HG03571 (cell line): ENCODE results near the gene LILRB5.
"Not testable (repeated sequence)": the region's sequence is repeated elsewhere in the genome, so short reads cannot be mapped to it uniquely, and the experiment has no call there.

Source experiments
- ATAC-seq: cut with Tn5 transposase; IDR thresholded peaks from one replicate; pipeline ENCODE4 v1.9.1; 2021; ENCODE audit not compliant: unreplicated experiment

Gene LILRB5

DNA sequence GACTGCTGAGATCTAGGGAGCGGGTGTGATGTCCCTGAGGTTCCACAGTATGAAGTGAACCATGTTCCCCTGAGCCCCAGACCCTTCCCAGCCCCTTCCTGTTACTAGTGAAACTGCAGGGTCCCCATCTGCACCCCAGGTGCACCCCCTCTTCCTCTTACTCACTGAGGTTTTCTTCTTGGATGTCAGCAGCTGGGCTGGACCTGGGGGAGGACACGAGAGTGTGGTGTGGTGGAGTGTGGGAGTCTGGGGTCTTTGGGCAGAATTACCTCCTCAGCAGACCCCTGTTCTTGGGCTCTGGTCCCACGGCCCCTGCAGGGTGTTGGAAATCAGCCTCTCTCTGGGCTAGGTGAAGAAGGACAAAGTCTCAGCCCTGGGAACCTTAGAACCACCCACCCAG, 11.1 kb downstream of the LILRB5 start:
- no peak for ATAC-seq

DNA sequence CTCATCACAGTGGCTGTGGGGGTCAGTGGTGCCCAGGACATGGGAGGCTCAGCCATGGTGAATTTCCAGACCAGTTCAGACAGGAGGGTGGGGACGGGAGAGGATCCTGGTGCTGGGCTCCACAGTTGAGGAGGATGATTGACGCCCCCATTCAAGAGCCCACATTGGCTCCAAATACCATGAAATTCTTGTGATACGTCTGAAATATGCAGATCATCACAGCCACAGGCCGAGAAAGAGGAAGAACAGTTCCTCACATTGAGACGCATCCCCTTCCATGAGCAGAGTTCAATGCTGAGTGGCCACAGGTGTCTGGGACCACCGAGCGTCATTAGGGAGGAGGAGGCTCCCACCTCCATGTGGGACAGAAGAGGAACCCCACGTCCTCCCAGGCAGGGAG, 13.3 kb downstream of the LILRB5 start:
- ATAC-seq = not testable (repeated sequence)

- not testable (repeated sequence) for ATAC-seq
Measured at GRCh38 chr19:54242646-54243045, 14.4 kb downstream of the LILRB5 start, which contains the start of gene LILRA6. Gene LILRA6 (minus strand): TSS chr19:54242790.

DNA sequence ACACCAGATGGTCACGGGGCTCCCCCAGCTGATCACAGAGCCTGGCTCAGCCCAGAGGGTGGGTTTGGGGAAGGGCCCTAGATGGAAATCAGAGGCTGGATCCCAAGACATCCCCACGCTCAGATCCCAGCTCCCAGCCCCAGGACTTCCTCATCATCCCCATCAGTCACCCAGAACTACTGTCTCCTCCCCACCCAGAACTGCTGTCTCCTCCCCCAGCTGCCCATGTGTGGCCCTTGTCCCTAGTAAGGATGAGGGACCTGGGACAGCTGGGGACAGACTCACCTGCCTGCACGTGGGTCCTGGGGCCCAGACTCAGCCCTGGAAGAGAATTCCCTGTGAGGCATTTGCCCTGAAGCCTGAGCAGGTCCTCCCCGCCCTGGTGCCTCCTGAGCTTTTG, 14.8 kb downstream of the LILRB5 start:
- not testable (repeated sequence) for ATAC-seq

DNA sequence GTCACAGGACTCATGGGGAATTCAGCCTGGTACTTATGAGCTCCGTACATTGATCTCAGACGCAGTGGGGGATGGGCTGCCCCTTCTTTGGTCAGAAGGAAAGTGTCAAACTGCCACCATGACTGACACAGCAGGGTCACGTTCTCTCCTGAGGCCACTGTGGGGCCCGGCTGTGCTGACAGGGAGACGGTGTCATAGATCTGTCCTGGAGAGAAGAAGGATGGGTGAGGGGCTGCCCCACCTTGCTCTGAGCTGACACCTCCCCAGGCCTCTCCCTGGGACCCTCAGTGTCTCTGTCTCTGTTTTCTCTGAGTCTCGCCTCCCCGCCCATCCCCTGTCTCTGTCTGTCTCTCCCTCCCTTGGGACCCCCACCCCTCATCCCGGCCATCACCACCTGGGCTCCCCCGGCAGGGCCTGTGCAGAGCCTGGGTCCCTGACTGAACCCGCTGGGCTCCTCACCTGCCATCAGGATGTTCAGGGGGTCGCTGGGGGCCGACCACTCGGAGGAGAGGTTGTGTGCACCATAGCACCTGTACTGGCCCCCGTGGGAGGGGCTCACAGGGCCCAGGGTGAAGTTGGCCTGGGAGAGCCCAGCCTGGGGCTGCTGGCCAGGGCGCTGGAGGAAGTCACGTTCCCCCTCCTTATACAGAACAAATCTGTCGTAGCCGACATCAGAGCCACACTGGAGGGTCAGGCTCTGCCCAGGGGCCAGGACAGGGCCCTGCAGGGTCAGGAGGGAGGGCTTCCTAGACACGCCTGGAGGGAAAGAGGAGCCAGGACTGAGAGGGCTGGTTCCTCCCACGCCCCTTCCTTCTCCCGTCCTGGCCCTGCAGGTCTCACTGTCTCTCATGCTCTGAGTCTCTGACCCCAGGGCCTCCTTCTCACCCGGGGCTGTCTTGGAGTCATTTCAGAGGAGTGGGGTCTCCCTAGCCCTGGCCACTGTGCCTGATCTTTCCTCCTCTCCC, 16.4 kb downstream of the LILRB5 start:
- not testable (repeated sequence) for ATAC-seq

DNA sequence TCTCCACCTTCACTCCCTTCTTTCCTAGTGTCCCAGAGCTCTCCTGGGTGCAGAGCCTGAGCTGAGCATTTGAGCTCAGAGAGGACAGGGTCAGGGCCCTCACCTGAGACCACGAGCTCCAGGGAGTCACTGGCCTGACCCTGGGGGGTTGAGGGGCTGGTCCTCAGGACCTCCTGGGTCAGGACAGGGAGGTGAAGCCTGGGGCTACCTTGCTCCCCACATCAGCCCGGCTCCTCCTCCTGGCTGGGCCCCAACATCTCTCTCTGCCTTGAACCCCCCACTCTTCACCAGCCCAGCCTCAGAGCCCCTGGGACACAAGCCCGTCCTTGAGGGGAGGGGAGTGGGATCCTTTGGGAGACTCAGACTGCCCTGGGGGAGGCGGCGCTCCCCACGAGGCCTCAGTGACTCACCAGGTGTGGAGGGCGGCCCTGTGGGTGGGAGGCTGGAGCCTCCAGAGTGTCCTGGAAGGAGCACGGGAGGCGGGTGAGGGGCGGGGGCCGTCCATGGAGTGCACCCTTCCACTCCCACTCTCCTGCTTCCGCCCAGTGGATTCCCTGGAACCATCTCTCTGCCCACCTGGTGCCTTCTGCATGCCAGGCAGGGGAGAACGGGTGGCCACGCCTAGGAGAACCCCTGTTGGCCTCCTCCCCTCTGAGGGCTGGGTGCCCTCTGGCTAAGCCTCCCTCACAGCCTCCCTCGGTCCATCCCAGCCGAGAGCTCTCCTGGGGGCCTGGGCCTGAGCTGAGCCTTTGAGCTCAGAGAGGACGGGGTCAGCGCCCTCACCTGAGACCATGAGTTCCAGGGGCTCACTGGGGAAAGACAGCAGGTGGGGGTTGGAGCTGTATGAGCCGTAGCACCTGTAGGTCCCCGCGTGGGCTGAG, 17.3 kb downstream of the LILRB5 start:
- ATAC-seq = not testable (repeated sequence)

DNA sequence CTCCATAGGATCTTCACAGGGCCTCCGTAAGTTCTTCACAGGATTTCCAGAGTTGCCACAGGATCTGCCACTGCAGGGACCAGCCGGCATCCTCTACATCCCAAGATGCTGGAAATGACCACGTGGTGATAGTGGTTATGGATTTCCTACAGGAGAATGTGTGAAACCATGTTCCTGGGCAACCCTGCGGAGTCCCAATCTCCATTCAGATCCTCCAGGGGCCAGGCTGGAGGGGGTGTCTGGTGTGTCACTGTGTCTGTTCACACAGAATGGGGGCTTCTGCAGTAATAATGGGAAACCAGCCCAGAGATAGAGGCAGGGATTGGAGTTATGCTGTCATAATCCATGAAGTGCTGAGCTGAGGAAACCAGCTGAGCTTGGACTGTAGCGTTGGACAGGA, 23.1 kb downstream of the LILRB5 start:
- no peak for ATAC-seq

DNA sequence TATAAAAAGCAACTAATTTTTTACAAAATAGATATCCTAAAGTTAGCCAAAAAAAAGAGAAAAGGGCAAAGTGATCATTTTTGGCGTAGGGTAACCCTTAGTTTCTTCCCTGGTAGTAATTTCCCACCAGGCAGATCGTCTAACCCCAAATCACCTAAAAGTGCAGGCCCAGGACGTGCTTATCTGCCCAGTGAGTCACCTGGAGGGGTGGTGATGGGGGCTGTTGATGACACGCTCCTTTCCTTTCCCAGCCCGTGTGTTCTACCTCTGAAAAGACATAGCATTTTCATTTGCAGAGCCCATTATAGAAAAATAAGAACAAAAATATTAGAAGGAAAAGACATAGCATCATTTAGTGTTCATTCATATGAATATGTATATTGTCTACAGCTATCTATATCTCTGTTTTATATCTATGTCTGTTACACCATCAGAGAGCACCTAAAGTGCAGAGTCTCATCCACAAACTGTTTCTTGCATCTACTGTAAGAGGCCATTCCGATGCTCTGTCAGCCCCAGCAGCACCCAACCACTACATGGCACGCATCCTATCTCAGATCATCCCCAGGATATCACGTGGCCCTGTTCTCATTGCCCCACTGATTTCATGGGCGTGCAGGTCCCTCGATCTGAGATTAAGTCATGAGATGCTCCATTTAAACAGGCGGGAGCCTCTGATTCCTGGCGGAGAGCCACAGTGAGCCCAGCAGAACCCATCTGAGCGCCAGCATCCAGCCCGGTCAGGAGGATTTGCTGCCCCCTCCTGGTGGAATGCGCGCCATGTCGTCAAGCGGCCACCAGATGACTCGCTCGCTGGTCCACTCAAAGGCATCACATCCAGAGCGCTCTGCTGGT, 25.8 kb downstream of the LILRB5 start:
- ATAC-seq = no peak

DNA sequence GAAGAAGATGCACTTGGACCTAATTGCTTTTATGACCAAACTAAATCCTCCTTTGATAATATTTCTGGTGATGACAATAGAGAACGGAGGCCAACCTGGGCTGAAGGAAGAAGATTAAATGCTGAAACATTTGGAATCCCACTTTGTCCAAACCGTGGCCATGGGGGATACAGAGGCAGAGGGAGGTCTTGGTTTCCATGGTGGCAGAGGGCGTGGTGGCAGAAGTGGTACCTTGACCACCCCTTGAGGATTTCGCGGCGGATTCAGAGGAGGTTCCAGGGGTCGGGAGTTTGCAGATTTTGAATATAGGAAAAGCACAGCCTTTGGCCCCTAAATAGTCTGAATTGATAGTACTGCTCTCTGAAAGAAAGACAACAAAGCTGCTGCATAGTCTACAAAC, 27.0 kb downstream of the LILRB5 start:
- no peak for ATAC-seq

DNA sequence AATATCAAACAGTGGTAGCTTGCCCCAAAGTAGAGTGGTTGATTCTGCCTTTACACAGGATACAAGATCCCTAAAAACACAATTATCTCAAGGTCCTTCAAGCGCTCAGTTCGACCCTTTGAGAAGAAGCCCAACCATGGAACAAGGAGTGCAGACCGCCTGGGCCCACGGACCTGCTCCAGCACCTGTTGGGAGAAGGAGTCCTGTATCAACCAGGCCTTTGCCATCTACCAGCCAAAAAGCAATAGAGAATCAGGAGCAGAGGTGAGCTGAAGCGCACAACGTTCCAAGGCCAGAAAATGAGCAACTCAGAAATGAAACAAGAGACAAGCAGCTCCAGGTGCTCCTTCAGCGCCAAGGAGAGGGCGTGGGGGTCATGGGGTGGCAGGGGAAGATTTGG, 27.9 kb downstream of the LILRB5 start:
- no peak for ATAC-seq

- ATAC-seq = not testable (repeated sequence)
Measured at GRCh38 chr19:54224619-54225018, 32.5 kb downstream of the LILRB5 start.

DNA sequence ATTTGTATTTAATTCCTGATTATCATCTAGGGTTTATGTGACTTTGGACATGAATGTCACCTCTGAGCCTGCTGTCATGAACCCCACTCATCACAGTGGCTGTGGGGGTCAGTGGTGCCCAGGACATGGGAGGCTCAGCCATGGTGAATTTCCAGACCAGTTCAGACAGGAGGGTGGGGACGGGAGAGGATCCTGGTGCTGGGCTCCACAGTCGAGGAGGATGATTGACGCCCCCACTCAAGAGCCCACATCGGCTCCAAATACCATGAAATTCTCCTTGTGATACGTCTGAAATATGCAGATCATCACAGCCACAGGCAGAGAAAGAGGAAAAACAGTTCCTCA, 33.2 kb downstream of the LILRB5 start:
- ATAC-seq = not testable (repeated sequence)

DNA sequence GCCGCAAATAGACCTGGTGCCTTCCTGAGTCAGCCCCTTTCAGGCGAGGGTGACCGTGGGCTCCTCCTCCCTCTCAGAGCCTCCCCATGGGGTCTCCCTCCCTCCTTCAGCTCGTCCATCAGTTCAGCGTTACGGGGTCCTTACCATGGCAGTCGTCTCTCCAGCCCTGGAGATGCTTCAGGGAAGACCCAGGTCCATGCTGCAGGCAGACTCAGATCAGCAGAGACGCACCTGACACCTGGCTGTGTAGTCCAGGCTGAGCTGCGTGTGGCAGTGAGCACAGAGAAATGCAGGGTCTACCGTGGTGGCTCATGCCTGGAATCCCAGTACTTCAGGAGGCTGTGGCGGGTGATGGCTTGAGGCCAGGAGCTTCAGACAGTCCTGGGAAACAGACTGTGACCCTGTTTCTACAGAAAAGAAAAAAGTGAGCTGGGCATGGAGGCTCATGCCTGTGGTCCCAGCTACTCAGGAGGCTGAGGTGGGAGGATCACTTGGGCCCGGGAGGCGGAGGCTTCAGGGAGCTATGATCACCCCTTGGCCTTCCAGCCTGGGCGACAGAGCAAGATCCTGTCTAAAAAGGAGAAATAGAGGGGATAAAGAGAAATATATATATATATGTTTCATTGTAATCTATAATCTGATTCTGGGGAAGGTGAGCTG, 33.7 kb downstream of the LILRB5 start:
- not testable (repeated sequence) for ATAC-seq

- not testable (repeated sequence) for ATAC-seq
Measured at GRCh38 chr19:54222474-54223276, 34.4 kb downstream of the LILRB5 start, which contains the start of gene LILRB3. Gene LILRB3 (minus strand): TSS chr19:54223007. CDS start chr19:54222976, 31 bp downstream.

- ATAC-seq = not testable (repeated sequence)
Measured at GRCh38 chr19:54221947-54222346, 35.1 kb downstream of the LILRB5 start.

- ATAC-seq = not testable (repeated sequence)
Measured at GRCh38 chr19:54219702-54220101, 37.4 kb downstream of the LILRB5 start.

GRCh38 chr19:54218960-54219661, 38.0 kb downstream of the LILRB5 start:
- ATAC-seq = no peak

GRCh38 chr19:54218259-54218658, 38.8 kb downstream of the LILRB5 start:
- no peak for ATAC-seq
